ENCODE data around the gene PSEN1. TPM values are rescaled to one million over a fixed set of nuclear protein-coding genes. Genes with fewer than 3 reads are reported as not detected.

The PSEN1 gene
- total RNA-seq, 1 experiment from 2014 or later = 68.3 TPM

- CTCF ChIA-PET = no interaction called here
- intact Hi-C loops (cut with micrococcal nuclease; ENCODE audit: unreplicated experiment) = no loop called here
- TF ChIP-seq, protein P1, sequence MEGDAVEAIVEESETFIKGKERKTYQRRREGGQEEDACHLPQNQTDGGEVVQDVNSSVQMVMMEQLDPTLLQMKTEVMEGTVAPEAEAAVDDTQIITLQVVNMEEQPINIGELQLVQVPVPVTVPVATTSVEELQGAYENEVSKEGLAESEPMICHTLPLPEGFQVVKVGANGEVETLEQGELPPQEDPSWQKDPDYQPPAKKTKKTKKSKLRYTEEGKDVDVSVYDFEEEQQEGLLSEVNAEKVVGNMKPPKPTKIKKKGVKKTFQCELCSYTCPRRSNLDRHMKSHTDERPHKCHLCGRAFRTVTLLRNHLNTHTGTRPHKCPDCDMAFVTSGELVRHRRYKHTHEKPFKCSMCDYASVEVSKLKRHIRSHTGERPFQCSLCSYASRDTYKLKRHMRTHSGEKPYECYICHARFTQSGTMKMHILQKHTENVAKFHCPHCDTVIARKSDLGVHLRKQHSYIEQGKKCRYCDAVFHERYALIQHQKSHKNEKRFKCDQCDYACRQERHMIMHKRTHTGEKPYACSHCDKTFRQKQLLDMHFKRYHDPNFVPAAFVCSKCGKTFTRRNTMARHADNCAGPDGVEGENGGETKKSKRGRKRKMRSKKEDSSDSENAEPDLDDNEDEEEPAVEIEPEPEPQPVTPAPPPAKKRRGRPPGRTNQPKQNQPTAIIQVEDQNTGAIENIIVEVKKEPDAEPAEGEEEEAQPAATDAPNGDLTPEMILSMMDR (IDR thresholded peaks at IDR 0.05; ENCODE audit: unreplicated experiment) = no peak
- no peaks in the 10 kb centered on the region for H3K4me1 Mint-ChIP-seq (ENCODE audit: low read depth, unreplicated experiment)
- no peaks in the 10 kb centered on the region for H3K9me3 Mint-ChIP-seq (ENCODE audit: low read depth, unreplicated experiment)
- H3K36me3 Mint-ChIP-seq (ENCODE audit: insufficient read depth, unreplicated experiment) = peaks cover 56% of the 10 kb centered on the region
- no peak overlapping the region for H3K27ac Mint-ChIP-seq (ENCODE audit: unreplicated experiment)
- no peak overlapping the region for H3K4me3 Mint-ChIP-seq (ENCODE audit: low read depth, unreplicated experiment)
- DNase-seq = no peak
- H3K27me3 Mint-ChIP-seq (ENCODE audit: unreplicated experiment) = no peaks in the 10 kb centered on the region
- BruUV-seq (replicated peaks) = no TSS peak
These were observed 12.0 kb upstream of the PSEN1 start for GRCh38 chr14:73124180-73124894.

GRCh38 chr14:73125169-73125588 is 11.1 kb upstream of the PSEN1 start:
- Mint-ChIP-seq H3K36me3 (ENCODE audit: insufficient read depth, unreplicated experiment) (peaks cover 47% of the 10 kb centered on the region), H3K27ac (ENCODE audit: unreplicated experiment) (no peak overlapping the region), H3K4me3 (ENCODE audit: low read depth, unreplicated experiment) (no peak overlapping the region), H3K4me1 (ENCODE audit: low read depth, unreplicated experiment) (no peaks in the 10 kb centered on the region), H3K27me3 (ENCODE audit: unreplicated experiment) (no peaks in the 10 kb centered on the region), H3K9me3 (ENCODE audit: low read depth, unreplicated experiment) (no peaks in the 10 kb centered on the region)
- TF ChIP-seq, protein P1 (IDR thresholded peaks at IDR 0.05; ENCODE audit: unreplicated experiment) = no peak
- intact Hi-C loops (cut with micrococcal nuclease; ENCODE audit: unreplicated experiment) = no loop called here
- BruUV-seq (replicated peaks) = no TSS peak
- no peak for DNase-seq
- CTCF ChIA-PET = no interaction called here

GRCh38 chr14:73125746-73126145 is 10.6 kb upstream of the PSEN1 start:
- no peaks in the 10 kb centered on the region for H3K27me3 Mint-ChIP-seq (ENCODE audit: unreplicated experiment)
- DNase-seq = no peak
- H3K4me3 Mint-ChIP-seq (ENCODE audit: low read depth, unreplicated experiment) = no peak overlapping the region
- no peak overlapping the region for H3K27ac Mint-ChIP-seq (ENCODE audit: unreplicated experiment)
- H3K9me3 Mint-ChIP-seq (ENCODE audit: low read depth, unreplicated experiment) = no peaks in the 10 kb centered on the region
- H3K36me3 Mint-ChIP-seq (ENCODE audit: insufficient read depth, unreplicated experiment) = peaks cover 44% of the 10 kb centered on the region
- no peaks in the 10 kb centered on the region for H3K4me1 Mint-ChIP-seq (ENCODE audit: low read depth, unreplicated experiment)
- BruUV-seq (replicated peaks) = no TSS peak
- intact Hi-C loops (cut with micrococcal nuclease; ENCODE audit: unreplicated experiment) = no loop called here
- TF ChIP-seq, protein P1 (IDR thresholded peaks at IDR 0.05; ENCODE audit: unreplicated experiment) = no peak
- CTCF ChIA-PET = no interaction called here

DNA sequence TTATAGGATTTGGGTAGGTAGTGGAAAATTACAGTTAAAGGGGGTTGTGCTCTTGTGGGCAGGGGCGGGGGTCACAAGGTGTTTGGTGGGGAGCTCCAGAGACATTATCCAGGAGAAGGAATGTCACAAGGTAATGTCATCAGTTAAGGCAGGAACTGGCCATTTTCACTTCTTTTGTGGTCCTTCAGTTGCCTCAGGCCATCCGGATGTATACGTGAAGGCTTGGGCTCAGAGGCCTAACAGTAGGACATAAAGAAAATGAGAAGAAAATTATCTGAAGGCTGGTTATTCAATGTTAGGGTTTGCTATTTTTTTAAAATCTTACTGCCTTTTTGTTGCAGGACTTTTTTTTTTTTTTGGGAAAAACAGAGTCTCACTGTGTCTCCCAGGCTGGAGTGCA is 2.5 kb upstream of the PSEN1 start:
- H3K27ac Mint-ChIP-seq (ENCODE audit: unreplicated experiment) = no peak overlapping the region
- peaks cover 12% of the 10 kb centered on the region for H3K4me1 Mint-ChIP-seq (ENCODE audit: low read depth, unreplicated experiment)

More for the DNA sequence above, 2.5 kb upstream of the PSEN1 start:
- BruUV-seq (replicated peaks) = no TSS peak
- TF ChIP-seq, protein P1 (IDR thresholded peaks at IDR 0.05; ENCODE audit: unreplicated experiment) = no peak
- Mint-ChIP-seq H3K9me3 (ENCODE audit: low read depth, unreplicated experiment) (peaks cover 5% of the 10 kb centered on the region), H3K36me3 (ENCODE audit: insufficient read depth, unreplicated experiment) (peaks cover 28% of the 10 kb centered on the region), H3K27me3 (ENCODE audit: unreplicated experiment) (no peaks in the 10 kb centered on the region), H3K4me3 (ENCODE audit: low read depth, unreplicated experiment) (no peak overlapping the region)
- CTCF ChIA-PET = no interaction called here
- DNase-seq = no peak
- intact Hi-C loops (cut with micrococcal nuclease; ENCODE audit: unreplicated experiment) = no loop called here

Data from Calu3 (cell line).